HG03175 (cell line): Measurements from ENCODE around the gene SULF2.
"Not testable (repeated sequence)": the region's sequence is repeated elsewhere in the genome, so short reads cannot be mapped to it uniquely, and the experiment has no call there.

Experiments used
- ATAC-seq: cut with Tn5 transposase; IDR thresholded peaks from one replicate; pipeline ENCODE4 v1.9.1; 2021; ENCODE audit warnings: mild to moderate bottlenecking, moderate library complexity; ENCODE audit not compliant: unreplicated experiment

SULF2 gene

DNA sequence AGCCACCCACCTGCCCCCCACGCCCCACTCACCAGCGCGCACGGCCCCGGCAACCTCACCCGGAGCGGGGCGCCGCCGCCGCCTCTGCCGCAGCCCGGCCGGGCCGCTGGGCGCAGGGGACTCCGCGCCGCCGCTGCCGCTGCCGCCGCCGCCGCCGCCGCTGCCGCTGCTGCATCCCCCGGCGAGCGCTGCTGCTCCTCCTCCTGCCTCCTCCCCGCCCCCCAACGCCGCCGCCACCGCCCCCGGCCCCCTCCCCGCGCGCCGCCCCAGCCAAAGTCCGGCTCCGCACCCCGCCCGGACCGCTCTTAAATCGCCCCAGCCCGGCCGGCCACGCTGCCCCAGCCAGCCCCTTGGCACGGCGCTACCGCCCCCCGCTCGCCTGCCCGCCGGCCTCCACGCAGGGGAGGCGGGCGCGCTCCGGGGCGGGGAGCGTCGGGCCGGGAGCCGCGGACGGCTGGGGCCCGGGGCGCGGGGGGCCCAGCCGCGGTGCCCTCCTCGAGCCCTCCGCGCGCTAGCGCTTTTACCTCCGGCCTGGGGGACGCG, at the start of gene SULF2:
TSS of gene SULF2 (minus strand) at position 171 of the 543 bp plus-strand sequence. CDS start 28,118 bp downstream, outside the sequence.
- ATAC-seq = no peak

- ATAC-seq = not testable (repeated sequence)
Observed at GRCh38 chr20:47831675-47832074, 46.4 kb upstream of the SULF2 start.

DNA sequence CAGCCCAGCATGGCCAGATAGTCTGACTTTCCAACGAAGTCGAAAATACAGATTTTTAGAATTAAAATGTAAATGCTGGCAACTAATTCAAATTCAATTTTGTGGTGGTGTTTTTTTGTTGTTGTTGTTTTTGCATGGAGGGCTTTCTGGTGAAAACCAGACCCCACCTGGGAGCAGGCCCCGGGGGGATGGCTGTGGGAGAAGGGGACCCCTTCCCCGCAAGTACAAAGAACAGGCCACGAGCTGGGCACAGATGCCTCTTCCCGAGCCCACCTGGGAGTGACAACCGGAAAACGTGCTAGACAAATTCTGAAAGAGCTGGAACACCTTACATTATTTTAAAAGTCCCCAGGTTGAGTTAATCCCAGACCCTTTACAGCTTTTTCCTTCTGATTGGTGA, 41.4 kb upstream of the SULF2 start:
- ATAC-seq = not testable (repeated sequence)

DNA sequence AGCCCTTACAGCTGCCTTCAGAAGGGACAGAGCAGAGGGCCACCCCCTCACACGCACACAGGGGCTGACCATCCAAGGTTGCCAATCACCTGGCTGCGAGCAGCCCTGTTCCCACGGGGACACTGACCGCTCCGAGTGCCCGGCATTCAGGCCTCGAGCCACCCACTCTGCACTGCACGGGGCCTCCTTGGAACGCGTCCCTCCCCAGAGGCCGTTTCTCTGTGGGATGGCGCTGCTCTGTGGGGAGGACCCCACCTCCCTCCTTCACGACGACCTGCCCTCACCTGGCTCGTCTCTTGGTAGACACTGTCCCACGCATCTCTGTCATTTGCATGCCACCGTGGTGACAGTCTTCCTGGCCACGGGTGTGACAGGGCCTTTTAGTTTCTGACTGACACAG, 40.7 kb upstream of the SULF2 start:
- not testable (repeated sequence) for ATAC-seq

DNA sequence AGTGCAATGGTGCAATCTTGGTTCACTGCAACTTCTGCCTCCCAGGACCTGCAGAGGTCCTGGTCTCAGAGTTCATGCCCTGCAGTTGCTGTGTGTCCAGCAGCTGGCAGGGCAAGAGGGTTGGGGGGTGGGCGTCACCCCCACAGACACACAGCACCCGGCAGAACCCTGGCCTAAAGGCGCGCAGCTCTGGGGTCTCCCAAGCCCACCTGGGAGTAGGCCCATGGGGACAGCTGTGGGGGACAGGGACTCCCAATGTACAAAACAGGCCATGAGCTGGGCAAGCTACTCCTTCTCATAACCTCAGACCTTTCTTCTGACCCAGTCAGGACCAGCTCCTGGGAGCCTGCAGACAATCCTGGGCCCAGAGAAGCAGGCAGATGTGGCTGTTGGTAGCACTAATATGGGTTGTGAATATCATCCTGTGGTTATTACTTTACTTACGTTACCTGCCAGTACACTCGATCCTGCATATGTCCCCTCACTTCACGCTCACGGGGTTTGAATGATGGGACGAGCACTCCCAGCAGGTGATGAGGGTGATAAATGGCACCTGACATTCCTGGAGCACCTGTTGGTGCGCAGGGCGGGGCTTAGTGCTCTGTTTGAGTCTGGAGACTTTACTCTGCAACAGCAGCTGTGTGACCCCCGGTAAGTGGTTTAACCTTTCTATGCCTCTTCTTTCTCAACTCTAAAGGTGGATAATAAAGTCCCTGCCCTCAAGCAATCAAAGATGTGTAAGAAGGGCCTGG, 39.9 kb upstream of the SULF2 start:
- no peak for ATAC-seq

DNA sequence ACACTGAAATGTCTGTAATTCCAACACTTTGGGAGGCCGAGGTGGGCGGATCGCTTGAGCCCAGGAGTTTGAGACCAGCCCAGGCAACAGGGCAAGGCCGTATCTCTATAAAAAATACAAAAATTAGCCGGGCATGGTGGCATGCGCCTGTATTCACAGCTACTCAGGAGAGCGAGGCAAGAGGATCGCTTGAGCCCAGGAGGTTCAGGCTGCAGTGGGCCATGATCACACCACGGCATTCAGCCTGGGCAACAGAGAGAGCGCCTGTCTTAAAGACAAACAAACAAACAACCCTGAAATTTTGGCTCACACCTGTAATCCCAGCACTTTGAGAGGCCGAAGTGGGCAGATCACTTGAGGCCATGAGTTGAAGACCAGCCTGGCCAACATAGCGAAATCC, 38.7 kb upstream of the SULF2 start:
- not testable (repeated sequence) for ATAC-seq

GRCh38 chr20:47821481-47822100, 36.3 kb upstream of the SULF2 start:
- no peak for ATAC-seq

- ATAC-seq = no peak
Observed at GRCh38 chr20:47818996-47819609, 33.8 kb upstream of the SULF2 start.

DNA sequence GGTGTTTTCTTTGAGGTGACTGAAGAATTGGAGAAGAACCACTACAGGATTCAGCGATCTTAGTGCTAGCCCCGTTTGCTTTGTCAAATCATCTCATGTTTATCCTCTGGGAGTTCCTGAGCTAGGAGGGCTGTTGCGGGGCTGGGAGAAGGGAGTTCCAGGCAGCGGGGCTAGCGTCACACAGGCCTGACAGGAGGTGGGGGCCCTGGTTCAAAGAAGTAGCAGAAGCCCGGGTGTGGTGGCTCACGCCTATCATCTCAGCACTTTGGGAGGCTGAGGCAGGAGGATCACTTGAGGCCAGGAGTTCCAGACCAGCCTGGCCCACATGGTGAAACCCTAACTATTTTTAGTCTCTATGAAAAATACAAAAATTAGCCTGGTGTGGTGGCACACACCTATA, 33.2 kb upstream of the SULF2 start:
- ATAC-seq = no peak

GRCh38 chr20:47818016-47818415, 32.7 kb upstream of the SULF2 start:
- no peak for ATAC-seq

DNA sequence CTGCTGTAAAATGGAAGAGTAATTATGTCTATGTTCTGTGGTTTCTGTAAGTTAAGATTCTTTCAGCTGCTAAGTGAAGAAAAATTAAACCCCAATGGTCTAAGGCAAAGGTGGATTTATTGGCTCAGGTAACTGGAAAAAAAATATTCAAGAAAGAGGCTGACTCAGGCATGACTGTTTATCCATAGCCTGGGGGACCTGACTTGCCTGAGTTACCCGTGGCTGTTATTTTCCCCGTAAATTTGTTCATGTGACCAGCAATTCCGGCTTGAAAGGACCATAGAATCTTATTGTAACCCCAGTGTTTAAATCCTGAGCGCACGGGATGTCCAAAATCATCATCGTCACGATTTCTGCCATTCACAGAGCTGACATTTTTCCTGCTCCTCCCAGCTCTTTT, 32.3 kb upstream of the SULF2 start:
- ATAC-seq = no peak

GRCh38 chr20:47816487-47817451, 31.5 kb upstream of the SULF2 start:
- ATAC-seq = no peak

- no peak for ATAC-seq
Observed at GRCh38 chr20:47815866-47816265, 30.6 kb upstream of the SULF2 start.

- ATAC-seq = no peak
Observed at GRCh38 chr20:47815416-47815806, 30.1 kb upstream of the SULF2 start.

GRCh38 chr20:47814632-47815415, 29.5 kb upstream of the SULF2 start:
- no peak for ATAC-seq

GRCh38 chr20:47810721-47811347, 25.6 kb upstream of the SULF2 start:
- ATAC-seq = no peak

- no peak for ATAC-seq
Observed at GRCh38 chr20:47810116-47810677, 24.9 kb upstream of the SULF2 start.

DNA sequence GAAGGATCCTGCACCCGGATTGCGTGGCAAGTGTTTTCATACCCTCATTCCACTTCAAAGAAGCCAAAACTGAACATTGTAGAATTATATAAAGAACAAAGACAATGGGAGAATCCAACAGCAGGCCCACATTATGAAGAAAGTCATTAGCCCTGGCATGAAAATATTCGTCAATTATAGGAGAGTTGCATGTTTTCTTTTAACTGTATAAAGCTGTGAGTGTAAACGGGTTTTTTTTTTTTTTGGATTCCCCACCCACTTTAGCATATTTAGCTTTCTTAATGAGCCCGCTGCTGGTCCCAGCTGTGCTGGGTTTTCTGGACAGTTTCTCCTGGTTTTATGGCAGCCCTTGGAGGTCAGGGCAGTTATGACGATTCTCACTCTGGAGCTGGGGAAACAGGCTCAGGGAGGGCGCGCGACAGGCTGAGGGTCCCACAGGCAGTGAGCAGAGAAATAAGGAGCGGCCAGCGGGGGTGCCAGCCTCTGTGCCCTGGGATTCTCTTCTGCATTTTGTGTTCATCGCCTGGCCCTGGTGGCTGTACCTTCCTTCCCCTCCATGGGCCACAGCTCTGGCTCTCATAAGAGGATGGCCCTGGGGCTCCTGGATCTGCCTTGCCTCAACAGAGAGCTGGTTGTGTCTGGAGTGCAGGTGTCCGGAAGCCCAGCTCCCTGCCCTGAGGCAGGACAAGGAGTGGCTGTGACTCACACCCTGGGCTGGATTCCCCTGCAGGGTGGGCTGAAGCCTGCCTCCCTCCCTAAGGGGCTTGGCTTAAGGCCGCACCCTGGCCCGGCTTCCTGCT, 24.1 kb upstream of the SULF2 start:
- no peak for ATAC-seq
